Measurements from ENCODE around the gene LPGAT1. TPM values are rescaled to one million over a fixed set of nuclear protein-coding genes. Genes with fewer than 3 reads are reported as not detected.
"Not testable (repeated sequence)": the region's sequence is repeated elsewhere in the genome, so short reads cannot be mapped to it uniquely, and the experiment has no call there.

The LPGAT1 gene, protein sequence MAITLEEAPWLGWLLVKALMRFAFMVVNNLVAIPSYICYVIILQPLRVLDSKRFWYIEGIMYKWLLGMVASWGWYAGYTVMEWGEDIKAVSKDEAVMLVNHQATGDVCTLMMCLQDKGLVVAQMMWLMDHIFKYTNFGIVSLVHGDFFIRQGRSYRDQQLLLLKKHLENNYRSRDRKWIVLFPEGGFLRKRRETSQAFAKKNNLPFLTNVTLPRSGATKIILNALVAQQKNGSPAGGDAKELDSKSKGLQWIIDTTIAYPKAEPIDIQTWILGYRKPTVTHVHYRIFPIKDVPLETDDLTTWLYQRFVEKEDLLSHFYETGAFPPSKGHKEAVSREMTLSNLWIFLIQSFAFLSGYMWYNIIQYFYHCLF
- 10 to 100 TPM; 13.2 to 22.1 (median 17.7) TPM for polyA plus RNA-seq (ENCODE audit: insufficient read length in 10 of 10)
- long read RNA-seq, donor 1, partial matches to known transcripts: 0 of 1 reads
- long read RNA-seq, donor 1, other reads (novel, unspliced or antisense): 0 of 1 reads
- long read RNA-seq, donor 2: 0 reads
- long read RNA-seq, donor 3: 0 reads
- long read RNA-seq, donor 4: 0 reads
- long read RNA-seq, donor 5: 0 reads
- long read RNA-seq, donor 6: 0 reads
- long read RNA-seq, donor 7: 0 reads
- long read RNA-seq, donor 8: 0 reads
- long read RNA-seq, donor 9: 0 reads

DNA sequence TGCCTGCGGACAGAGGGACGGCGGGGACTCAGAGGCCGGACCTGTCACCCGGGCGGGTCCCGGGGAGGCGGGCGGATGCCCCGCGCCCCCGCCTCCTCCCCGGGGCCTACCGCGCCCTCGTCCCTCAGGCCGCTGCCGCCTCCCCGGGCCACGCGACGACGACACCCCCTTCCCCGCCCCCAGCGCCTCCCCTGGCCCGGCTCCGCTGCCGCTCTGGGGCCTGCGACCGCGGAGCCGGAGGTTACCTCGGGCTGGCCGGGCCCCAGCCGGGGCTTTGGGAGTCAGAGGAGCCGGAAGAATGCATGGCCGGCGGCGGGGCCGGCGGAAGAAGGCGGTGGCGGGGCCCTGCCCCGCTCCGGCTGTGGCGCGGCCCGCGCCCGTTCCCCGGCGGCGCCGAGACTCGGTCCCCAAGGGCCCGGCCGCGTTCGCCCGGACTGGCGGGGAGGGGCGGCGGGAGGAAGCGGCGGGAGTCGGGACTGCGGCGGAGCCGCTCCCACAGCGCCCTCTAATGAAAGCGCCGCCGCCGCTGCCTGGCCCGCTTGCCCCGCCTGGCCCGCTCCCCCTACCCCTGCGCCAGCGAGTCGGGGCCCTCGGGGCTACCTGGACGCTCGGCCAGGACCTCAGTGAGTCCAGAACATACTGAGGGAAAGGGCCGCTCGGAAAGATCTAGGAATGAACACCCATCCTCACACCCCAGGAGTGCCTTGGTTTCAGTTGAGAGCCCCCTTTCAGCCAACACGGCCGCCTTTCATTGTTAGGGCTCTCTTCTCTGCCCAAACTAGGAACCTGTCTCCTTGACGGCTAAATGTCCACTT, at the start of gene LPGAT1:
Gene LPGAT1 (minus strand): TSS at position 436 of the 815 bp plus-strand sequence. CDS start 1,467 bp downstream, outside the sequence.
- DNase-seq: peak; percentile 67 to 90 (median 72)

DNA sequence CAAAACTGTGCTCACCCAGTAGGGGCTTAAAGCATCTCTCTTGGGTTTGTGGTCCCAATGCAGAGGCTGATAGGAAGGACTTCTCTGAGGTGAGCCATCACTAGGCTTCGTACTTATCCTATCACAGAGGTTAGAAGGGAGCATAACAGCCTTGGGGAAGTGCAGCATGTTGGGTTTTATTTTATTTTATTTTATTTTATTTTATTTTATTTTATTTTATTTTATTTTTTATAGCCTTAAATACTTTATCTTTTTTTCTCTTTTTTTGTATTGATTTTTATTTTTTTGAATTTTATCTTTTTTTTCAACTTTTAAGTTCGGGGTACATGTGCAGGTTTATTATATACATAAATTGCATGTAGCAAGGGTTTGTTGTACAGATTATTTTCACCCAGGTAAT, 48.9 kb upstream of the LPGAT1 start:
- no peak for DNase-seq

DNA sequence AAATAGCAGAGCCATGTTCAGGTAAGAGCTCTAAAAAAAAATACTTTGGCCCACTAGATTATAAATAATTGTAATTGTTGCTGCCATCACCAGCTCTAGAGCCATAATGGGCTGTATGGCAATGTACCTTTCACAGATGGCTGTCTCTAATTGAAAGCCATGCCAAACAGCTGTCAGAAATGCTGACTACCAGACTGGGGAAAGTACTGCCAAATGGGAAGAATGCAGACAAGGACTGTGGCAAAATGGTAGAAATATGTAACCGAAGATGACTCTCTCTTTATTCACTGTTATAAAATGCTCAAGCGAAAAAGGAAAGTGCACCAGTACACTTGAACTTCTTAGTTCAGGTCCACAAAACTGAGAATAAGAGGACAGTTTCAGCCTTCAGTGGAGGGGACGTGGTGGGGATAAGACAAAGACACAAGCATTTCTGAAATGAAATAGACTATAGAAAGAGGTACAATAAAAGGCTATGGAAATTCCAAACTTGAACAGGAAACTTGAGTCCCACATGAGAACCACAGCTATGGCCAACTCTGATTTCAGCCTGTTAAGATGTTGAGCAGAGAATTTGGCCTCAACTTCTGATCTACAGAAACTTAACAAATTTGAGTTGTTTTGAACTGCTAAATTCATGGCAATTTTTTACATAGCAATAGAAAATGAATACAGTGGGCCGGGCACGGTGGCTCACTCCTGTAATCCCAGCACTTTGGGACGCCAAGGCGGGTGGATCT, 46.5 kb upstream of the LPGAT1 start:
- peak in 2 of 3 donors; percentile 37 to 62 for DNase-seq

DNA sequence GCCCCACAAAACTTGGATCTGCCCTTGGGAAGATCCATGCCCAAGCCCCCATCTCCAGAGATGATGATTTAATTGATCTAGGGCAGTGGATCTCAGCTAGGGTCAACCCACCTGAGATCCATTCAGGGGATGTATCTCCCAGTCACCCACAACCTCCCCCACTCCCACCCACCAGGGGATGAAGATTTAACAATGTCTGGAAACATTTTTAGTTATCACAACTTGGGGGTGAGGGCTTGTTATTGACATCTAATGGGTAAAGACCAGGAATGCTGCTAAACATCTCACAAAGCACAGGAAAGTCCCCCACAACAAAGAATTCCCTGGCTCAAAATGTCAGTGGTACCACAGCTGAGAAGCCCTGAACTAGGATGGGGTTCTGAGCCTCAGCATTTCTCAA, 45.0 kb upstream of the LPGAT1 start:
- DNase-seq: no peak

DNA sequence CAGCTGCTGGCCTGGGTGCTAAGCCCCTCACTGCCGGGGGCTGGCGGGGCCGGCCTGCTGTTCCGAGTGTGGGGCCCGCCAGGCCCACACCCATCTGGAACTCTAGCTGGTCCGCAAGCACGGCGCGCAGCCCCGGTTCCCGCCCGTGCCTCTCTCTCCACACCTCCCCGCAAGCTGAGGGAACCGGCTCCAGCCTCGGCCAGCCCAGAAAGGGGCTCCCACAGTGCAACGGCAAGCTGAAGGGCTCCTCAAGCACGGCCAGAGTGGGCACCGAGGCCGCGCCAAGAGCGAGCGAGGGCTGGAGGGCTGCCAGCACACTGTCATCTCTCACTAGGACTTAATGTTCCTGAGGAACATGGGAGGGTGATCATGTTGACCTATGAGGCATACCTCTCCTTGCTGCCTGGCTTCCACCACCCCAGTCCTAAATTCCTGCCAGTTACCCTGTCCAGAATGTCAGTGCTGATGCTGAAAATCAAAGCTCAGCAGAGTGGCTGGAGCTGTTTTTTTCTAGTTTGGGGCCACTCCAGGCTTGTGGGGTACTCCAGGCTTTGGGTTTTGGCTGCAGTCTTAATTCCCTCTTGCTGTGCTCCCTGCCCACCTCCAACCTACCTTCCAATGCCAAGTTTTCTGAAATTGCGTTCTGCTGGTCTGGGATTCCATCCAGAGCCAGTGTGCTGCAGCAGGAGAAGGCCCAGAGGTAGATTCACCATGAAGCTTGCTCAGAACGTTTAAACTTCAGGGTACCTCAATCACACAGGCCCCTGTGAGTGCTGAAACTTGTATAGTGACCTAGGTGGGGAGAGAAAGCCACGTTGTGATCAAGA, 44.2 kb upstream of the LPGAT1 start:
- no peak for DNase-seq

DNA sequence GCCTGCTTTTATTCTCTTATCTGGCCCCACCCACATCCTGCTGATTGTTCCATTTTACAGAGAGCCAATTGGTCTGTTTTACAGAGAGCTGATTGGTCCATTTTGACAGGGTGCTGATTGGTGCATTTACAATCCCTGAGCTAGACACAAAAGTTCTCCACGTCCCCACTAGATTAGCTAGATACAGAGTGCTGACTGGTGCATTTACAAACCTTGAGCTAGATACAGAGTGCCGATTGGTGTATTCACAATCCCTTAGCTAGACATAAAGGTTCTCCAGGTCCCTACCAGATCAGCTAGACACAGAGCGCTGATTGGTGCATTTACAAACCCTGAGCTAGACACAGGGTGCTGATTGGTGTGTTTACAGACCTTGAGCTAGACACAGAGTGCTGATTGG, 43.2 kb upstream of the LPGAT1 start:
- not testable (repeated sequence) for DNase-seq

DNA sequence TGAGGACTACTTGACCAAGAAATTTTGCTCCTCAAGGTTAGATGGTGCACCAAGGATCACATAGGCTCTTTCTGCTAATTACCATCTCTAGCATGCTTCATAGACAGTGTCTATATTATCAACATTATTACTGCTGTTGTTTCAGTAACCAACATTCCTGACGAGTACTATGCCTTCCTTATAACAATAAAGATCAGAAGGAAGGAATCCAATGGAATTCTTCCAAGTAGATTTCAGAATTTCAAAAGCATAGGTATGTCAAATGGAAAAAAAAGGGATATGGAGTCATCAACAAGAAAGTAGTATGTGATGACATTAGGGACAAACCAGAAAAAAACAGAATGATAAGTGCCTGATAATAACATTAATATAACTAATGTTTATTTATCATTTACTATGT, 39.6 kb upstream of the LPGAT1 start:
- no peak for DNase-seq

DNA sequence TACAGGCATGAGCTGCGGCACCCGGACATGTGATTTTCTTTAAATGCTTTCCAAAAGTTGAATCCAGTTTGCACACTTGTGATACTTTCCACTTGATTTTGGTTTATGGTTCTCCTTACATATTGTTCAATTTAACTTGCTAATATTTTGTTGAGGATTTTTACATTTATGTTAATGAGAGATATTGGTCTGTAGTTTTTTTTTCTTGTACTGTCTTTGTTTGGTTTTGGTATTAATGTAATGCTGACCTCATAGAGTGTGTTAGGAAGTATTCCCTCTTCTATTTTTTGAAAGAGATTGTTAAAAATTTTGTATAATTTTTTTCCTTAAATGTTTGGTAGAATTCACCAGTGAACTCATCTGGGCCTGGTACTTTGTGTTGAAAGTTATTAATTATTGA, 34.6 kb upstream of the LPGAT1 start:
- no peak for DNase-seq

DNA sequence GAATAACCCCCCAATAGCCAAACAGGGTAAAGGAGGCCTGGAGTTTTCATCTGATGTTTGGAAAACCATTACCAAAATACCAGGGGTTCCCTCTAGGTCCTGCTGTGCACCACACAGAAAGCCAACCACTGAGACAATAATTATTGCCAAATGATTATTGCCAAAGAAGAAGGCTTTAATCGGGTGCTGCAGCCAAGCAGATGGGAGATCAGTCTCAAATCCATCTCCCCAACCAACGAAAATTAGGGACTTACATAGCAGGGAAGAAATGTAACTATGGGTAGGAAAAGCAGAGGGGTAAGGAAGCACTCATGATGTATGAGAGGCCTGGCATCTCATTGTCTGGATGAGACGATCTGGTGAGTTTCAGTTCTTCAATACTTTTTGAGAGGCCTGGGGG, 28.8 kb upstream of the LPGAT1 start:
- no peak for DNase-seq

DNA sequence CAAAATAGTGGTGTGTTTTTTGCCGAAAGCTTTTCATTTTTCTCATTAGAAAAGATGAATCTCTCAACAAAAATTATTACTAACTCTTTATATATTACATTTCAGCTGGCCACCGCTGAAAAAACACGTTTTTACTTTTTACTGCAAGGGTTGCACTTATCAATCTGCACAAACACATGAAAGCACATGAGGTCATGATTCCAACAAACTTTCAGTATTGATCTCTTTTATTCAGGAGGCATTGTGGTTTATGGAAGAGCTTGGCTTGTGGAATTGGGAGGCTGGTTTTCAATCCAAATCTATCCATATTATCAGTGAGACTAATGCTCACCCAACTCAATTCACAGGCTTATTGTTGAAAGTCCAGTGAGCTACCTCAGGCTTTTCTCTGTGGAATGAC, 20.6 kb upstream of the LPGAT1 start:
- DNase-seq: no peak

DNA sequence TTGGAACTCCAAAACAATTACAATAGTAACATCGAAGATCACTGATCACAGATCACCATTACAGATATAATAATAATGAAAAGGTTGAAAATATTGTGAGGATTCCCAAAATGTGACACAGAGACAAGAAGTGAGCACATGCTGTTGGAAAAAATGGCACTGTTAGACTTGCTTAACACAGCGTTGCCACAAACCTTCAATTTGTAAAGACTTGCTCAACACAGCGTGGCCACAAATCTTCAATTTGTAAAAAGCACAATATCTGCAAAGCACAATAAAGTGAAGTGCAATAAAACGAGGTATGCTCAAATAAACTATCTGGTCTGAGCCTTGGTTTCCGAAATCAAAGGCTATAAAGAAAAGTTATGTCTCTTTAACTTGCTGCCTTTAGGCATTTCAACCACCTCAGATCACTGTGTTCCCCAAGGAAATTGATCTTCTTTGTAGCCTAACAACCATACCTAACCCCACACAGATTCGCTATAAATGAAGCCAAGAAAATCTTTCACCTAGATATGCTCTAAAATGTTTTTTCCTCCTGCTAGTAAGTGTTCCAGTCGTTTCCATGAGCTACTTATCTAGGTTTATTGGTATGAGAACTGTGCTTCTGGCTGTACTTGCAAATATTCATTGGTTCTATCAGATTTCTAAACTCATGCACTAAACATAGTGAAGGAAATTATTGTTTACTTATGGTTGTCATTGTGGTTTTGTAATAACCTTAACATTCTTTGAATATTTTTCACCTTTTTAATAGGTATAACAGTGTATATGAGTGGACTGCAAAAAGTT, 13.1 kb upstream of the LPGAT1 start:
- DNase-seq: no peak

DNA sequence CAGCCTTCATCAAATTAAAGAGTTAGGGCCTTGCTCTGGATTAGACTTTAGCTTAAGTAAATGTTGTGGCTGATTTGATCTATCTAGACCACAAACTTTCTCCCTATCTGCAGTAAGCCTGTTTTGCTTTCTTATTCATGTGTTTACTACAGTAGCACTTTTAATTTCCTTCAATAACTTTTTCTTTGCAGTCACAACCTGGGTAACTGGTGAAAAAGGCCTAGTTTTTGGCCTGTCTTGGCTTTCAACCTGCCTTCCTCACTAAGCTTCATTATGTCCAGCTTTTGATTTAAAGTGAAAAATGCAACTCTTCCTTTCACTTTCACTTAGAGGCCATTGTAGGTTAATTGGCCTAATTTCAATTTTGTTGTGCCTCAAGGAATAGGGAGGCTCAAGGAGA, 12.5 kb upstream of the LPGAT1 start:
- DNase-seq: no peak

DNA sequence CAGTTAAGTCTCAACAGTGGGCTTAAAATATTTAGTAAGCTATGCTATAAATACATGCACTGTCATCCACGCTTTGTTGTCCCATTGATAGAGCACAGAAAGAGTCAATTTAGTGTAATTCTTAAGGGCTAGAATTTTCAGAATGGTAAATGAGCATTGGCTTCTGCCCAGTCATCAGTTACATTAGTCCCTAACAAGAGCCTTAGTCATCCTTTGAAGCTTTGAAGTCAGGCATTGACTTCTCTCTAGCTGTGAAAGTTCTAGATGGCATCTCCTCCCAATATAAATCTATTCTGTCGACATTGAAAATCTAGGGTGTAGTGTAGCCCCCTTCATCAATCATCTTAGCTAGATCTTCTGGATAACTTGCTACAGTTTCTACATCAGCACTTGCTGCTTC, 12.0 kb upstream of the LPGAT1 start:
- no peak for DNase-seq

DNA sequence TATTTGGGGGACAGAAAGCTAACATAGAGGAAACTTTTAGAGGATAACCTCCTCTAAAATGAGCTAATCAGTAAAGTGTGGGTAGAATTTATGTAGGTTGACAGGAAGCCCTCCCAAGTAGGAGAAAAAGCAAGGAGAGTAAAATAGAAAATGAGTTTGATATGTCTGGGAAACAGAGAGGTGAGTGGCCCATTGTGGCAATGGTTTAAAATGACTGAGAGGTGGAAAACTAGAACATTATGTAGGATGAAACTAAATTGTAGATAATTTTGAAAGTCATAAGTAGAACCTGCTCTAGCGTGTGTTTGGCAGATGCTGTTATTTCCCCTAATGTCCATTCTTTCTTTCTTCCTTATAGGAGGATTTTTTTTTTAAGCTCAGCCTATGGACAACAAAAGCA, 8.5 kb upstream of the LPGAT1 start:
- no peak for DNase-seq

DNA sequence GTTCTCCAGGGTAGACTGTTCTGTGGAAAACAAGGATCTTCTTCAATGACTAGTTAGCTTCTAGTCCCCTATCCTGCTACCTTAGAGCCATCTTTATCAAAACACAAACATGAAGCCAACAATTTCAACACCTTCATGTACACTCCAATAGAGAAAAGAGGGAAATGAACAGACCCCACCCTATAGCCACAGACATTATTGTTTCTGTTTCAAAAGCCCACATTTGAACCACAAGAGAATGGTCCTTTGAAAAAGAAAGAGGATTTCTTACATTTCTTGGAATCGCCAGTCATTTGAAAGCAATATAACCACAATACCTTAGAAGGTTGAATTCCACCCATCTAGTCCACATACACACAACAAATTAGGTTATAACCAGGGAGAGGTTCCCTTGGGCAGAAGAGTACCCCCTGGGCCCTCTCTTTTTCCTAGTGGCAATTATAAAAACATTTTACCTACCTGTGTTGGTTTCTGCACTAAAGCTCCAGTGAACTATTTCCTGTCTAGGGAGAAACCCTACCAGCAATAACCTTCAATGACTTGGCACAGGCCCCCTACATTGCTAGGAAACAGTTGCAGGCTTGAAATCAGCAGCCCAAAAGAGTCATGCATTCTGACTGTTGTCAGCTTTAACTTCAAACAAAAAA, 2.7 kb upstream of the LPGAT1 start:
- no peak for DNase-seq

DNA sequence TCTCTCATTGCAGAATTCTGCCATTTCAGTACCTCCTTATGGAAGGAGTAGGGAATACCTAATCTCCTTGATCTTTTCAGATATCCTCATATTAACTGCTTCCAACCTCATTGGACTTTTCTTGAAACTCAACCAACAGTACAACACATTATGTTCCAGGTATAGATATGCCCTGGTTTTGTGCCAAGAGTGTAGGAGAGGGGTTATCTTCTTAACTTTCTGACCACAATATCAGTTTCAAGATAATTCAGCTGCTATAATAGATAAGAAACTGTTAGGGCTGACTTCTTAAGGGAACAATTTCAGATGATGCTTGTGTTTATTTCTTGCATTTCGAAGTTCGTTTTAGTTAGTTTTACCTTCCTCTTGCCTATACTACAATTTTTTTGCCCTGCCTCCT, 2.1 kb upstream of the LPGAT1 start:
- DNase-seq: no peak

DNA sequence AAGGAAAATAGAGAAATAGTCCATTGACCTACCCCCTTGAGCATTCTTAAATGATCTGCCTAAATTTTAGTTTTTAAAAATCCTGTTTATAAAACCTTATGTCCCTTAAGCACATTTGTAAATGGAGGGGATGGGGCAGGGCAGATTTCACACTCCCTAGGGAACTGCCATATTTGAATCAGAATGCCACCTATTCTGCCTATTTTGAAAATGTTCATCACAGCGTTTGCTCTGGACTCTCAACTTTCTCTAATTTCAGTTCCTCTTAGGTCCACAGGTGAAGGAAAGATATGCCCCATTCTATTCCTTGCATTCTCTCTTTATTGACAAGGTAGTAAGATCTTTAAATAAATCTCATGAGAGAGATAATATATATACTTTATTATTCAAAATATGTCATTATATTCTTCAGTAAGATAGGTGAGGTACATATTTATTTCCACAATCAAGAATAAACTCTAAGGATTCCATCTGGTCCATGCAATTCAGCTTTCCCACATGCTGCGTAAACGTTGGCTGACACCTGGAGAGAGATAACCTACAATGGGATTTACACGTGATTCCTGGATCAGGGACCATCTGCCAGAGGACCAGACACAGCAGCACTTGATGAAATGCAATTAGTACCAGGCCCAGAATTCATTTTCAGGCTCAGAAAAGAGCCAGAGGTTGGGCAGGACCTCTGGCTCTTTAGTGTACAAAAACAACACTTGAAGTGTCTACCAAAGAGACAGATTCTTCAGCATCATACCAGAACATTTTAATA, 1.2 kb upstream of the LPGAT1 start:
- DNase-seq: no peak

DNA sequence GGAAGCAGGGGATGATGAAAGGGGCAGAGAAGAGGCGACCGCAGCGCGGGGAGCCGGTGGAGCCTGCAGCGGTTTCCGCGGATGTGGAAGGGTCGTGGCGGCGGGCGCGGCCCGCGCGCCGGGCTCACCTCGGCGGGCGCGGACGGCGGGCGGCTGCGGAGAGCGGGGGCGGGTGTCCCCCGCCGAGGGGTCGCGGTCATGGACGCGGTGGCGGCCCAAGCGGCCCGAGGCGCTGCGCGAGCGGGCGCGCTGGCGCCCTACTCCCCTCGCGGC, 572 bp downstream of the LPGAT1 start:
- DNase-seq: no peak

All from muscle of back (tissue), 13 donors.